Right kidney (tissue), 1 donor: Measurements from ENCODE around the gene FZD10.

Experiments used
- DNase-seq: peaks from one replicate; pipeline ENCODE4 v3.0.0-alpha.2; 2016

The FZD10 gene

DNA sequence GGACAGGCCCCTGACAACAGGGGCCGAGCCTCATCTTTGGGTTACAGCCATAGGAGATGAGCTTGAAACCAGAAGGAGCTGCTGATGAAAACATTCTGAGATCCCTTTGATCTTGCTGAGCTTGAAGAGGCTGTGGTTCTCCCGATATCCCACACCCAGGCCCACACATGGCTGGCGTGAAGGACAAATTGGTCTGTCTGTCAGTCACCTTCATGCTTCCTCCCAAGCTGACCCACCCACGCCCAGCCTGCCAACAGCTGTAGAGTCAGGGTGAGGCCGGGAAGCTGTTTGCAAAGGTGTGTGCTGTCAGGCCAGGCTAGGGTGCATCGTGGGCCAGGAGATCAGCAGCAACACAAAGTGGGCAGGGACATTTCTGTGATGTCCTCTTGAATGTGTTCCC is 43.2 kb downstream of the FZD10 start:
- DNase-seq: no peak

DNA sequence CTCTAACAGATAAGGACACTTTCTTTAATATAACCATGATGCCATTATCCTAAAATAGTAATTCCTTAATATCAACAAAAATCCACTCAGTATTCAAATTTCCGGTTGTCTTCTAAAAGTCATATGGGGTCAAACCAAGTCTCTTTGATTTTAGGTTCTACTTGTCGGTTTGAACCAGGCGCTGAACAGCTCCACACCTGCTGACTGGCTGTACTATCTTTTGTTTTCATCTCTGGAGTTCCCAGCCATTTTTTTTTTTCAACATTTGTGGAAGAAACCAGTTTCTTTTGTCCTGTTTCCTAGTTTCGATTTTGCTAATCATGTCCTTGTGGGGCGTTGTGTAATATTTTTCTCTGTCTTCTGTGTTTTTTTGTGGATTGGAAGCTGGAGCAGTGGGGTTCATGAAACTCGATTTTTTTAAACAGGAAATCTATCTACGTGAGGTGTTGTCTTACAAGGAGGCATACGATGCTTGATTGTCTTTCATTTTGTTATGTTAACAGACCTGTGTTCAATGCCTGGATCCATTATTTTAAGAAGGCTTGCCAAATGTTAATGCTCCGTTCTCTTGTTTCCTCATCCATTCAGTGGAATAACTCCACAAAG is 50.2 kb downstream of the FZD10 start:
- DNase-seq: no peak

DNA sequence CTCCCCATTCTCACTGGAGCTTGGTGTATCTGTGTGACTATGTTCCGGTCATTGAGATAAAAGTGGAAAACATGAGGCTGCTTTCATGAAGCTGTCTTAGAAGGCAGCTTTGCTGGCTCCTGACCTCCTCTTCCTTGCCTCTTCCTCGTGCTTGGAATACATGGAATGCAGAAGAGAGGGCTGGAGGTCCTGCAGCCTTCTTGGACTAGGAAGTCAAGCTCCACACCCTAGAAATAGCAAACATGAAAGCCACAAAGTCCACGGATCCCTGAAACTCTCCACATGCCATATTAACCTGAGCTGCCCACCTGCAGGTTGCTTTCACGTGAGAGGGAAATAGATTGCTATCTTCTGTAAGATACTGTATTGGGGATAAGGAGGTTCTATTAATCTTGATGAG is 51.0 kb downstream of the FZD10 start:
- no peak for DNase-seq

DNA sequence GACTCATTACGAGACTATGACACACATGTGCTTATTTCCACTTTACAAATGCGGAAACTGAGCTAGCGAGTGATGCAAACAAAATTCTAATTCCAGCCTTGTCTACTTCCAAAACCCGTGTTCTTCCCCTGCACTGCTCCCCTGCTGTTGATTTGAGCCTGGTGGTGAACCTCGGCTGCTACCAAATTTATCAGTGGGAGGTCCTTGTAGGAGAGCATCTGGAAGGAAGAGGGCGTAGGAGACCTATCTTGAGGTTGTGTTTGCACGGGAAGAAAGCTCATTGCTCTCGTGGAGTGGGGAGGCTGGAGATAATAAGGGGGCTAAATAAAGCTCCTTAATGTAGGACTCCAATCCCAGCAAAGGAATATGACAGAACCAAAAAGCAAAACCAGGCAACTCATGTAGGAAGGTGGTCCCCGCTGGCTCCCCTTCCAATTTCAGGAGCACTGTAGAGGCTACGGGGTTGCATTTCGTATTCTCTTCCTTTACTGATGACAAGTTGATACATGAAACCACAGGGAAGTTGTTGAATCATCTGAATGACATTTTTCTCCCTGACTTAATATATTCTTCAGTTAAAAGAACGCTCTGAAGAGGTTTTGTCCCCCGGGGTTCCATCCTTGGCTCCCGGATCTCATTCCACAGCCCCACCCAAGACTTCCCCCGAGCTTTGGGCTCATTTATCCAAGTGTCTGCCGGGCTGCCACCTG is 52.6 kb downstream of the FZD10 start:
- DNase-seq: no peak
